Common myeloid progenitor, CD34-positive (primary cell): ENCODE measurements around the gene CSTF2T.

Source experiments
- CTCF ChIA-PET: fragments of 350-600 bp; sonication (Branson Sonifier 250); formaldehyde crosslinking; loops from one replicate; lab custom pipeline; 2021; ENCODE audit warnings: antibody characterized with exemption; lab: Charles Lee
- POLR2A ChIA-PET: fragments of 350-600 bp; sonication (Branson Sonifier 250); formaldehyde crosslinking; loops from one replicate; lab custom pipeline; 2021; ENCODE audit warnings: antibody characterized with exemption; lab: Charles Lee
- DNase-seq, 3 donors: peaks; one replicate each; pipeline versions ENCODE4 v3.0.0 to v3.0.0-alpha.2; 2013
- H3K27ac ChIP-seq, 2 experiments: 1 replicate in 1 of 2; 2 replicates in 1 of 2; pipeline ENCODE4 v1.7.0; 2013; ENCODE audit warnings: inconsistent platforms in 2 of 2, low read length in 2 of 2, mild to moderate bottlenecking in 2 of 2, low read depth in 1 of 2, moderate library complexity in 1 of 2; ENCODE audit not compliant: severe bottlenecking in 2 of 2, insufficient read depth in 1 of 2, poor library complexity in 1 of 2
- H3K27me3 ChIP-seq, 5 experiments: replicated peaks in 2 of 5; 1 replicate in 3 of 5; 2 replicates in 2 of 5; pipeline versions ENCODE4 v1.6.1 to v1.7.0; 2013; ENCODE audit warnings: low read length in 4 of 5, mild to moderate bottlenecking in 2 of 5, moderate library complexity in 2 of 5, inconsistent platforms in 1 of 5; ENCODE audit not compliant: insufficient read depth in 5 of 5, control insufficient read depth in 4 of 5
- H3K36me3 ChIP-seq, 4 experiments: 1 replicate in 2 of 4; 2 replicates in 2 of 4; pipeline versions ENCODE4 v1.6.1 to v1.7.0; 2013; ENCODE audit warnings: low read length in 3 of 4, control low read depth in 1 of 4, mild to moderate bottlenecking in 1 of 4; ENCODE audit not compliant: control insufficient read depth in 4 of 4, insufficient read depth in 4 of 4
- H3K4me1 ChIP-seq, 4 experiments: 1 replicate in 3 of 4; 2 replicates in 1 of 4; pipeline versions ENCODE4 v1.6.1 to v1.7.1; 2013; ENCODE audit warnings: low read length in 3 of 4, mild to moderate bottlenecking in 3 of 4, control low read depth in 1 of 4, inconsistent platforms in 1 of 4, moderate library complexity in 1 of 4; ENCODE audit not compliant: control insufficient read depth in 4 of 4, insufficient read depth in 4 of 4; ENCODE audit errors: control extremely low read depth in 1 of 4
- H3K4me3 ChIP-seq, 7 experiments: 1 replicate in 4 of 7; 2 replicates in 3 of 7; pipeline versions ENCODE4 v1.5.1 to v1.7.0; 2013; ENCODE audit warnings: mild to moderate bottlenecking in 7 of 7, low read length in 6 of 7, moderate library complexity in 6 of 7, inconsistent platforms in 2 of 7, low read depth in 2 of 7, control low read depth in 1 of 7; ENCODE audit not compliant: insufficient read depth in 4 of 7, control insufficient read depth in 1 of 7; ENCODE audit errors: extremely low read depth in 1 of 7
- H3K9me3 ChIP-seq, 5 experiments: 1 replicate in 4 of 5; 2 replicates in 1 of 5; pipeline versions ENCODE4 v1.6.1 to v1.7.1; 2013; ENCODE audit warnings: low read length in 4 of 5, mild to moderate bottlenecking in 2 of 5, inconsistent platforms in 1 of 5, low read depth in 1 of 5, moderate library complexity in 1 of 5; ENCODE audit not compliant: control insufficient read depth in 4 of 5, insufficient read depth in 2 of 5; ENCODE audit errors: control extremely low read depth in 1 of 5
- WGBS: methylation state at CpG from one replicate; pipeline ENCODE4 v1.1.5; 2013; ENCODE audit not compliant: insufficient coverage; 5-methylcytosine and 5-hydroxymethylcytosine counted together

Gene CSTF2T

DNA sequence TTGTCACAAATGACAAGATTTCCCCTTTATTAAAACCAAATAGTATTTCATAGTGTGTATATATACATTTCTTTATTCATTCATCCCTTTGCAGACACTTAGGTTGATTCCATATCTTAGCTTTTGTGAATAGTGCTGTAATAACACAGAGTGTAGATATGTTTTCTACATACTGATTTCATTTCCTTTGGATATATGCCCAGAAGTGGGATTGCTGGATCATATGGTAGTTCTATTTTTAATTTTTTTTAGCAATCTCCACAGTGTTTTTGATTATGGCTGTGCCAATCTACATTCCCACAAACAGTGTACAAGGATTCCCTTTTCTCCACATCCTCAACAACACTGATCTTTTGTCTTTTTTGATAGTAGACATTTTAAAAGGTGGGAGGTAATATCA lies 46.4 kb downstream of the CSTF2T start:
- Histone ChIP-seq H3K4me3 (no peak overlapping the region), H3K9me3 (no peaks in the 10 kb centered on the region), H3K4me1 (no peaks in the 10 kb centered on the region), H3K27me3 (peaks cover 0 to 2% (median 0%) of the 10 kb centered on the region in 5 experiments), H3K36me3 (no peaks in the 10 kb centered on the region), H3K27ac (no peak overlapping the region)
- ChIA-PET CTCF (no interaction called here), POLR2A (no interaction called here)
- DNase-seq: no peak

DNA sequence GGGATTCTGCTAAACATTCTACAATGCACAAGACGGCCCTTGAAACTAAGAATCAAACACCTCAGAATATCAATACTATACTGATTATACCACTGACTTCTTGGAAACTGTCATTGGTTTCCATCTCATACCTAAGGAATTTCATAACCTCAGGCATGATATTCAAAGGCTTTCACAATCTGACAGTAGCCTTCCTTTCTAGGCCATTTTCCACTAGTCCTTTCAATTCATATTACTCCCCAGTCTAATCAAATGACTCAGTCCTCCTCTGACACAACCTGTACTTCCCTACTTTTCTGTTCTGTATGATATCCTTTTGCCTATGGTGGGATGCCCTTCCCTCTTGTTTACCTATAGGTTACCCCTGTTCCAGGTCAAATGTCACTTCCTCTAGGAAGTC lies 48.3 kb downstream of the CSTF2T start:
- no peaks in the 10 kb centered on the region for H3K36me3 ChIP-seq
- no peak for DNase-seq
- peaks cover 0 to 2% (median 0%) of the 10 kb centered on the region in 5 experiments for H3K27me3 ChIP-seq
- WGBS: 100% methylated on average over 1 of the region's 1 CpG
- H3K4me1 ChIP-seq: no peaks in the 10 kb centered on the region
- no peak overlapping the region for H3K27ac ChIP-seq
- no peak overlapping the region for H3K4me3 ChIP-seq
- ChIA-PET CTCF (no interaction called here), POLR2A (no interaction called here)
- H3K9me3 ChIP-seq: no peaks in the 10 kb centered on the region

GRCh38 chr10:51649064-51649463 lies 50.3 kb downstream of the CSTF2T start:
- no peak for DNase-seq
- H3K27ac ChIP-seq: no peak overlapping the region
- ChIA-PET POLR2A (no interaction called here), CTCF (no interaction called here)
- no peaks in the 10 kb centered on the region for H3K9me3 ChIP-seq
- no peaks in the 10 kb centered on the region for H3K36me3 ChIP-seq
- WGBS: 100% methylated on average over 1 of the region's 3 CpGs
- H3K4me3 ChIP-seq: no peak overlapping the region
- H3K27me3 ChIP-seq: no peaks in the 10 kb centered on the region
- H3K4me1 ChIP-seq: no peaks in the 10 kb centered on the region
